Neural progenitor cell (in vitro differentiated cells): Measurements from ENCODE around the gene RNF14. TPM values are rescaled to one million over a fixed set of nuclear protein-coding genes. Genes with fewer than 3 reads are reported as not detected.

Source experiments
- DNase-seq: peaks from one replicate; pipeline ENCODE4 v3.0.0-alpha.2; 2016; ENCODE audit warnings: low spot score
- H2AFZ ChIP-seq: fragments of 200-600 bp; sonication (generic); replicated peaks from 2 replicates; pipeline ENCODE4 v1.6.1; 2016; ENCODE audit warnings: antibody characterized with exemption
- H3F3A ChIP-seq: fragments of 200-600 bp; sonication (generic); 2 replicates; pipeline ENCODE4 v1.6.1; 2016; ENCODE audit warnings: antibody characterized with exemption, low read depth
- H3K27ac ChIP-seq: fragments of 200-600 bp; sonication (generic); 2 replicates; pipeline ENCODE4 v1.5.1; 2016; ENCODE audit warnings: mild to moderate bottlenecking
- H3K27me3 ChIP-seq: fragments of 200-600 bp; sonication (generic); 2 replicates; pipeline ENCODE4 v1.6.1; 2016; ENCODE audit warnings: mild to moderate bottlenecking, moderate library complexity
- H3K36me3 ChIP-seq: fragments of 200-600 bp; sonication (generic); 2 replicates; pipeline ENCODE4 v1.5.1; 2016
- H3K4me1 ChIP-seq: fragments of 200-600 bp; sonication (generic); 2 replicates; pipeline ENCODE4 v1.6.1; 2016; ENCODE audit warnings: mixed run types
- H3K4me2 ChIP-seq: fragments of 200-600 bp; sonication (generic); 2 replicates; pipeline ENCODE4 v1.6.1; 2016
- H3K4me3 ChIP-seq: fragments of 200-600 bp; sonication (generic); 2 replicates; pipeline ENCODE4 v1.5.1; 2016
- H3K79me2 ChIP-seq: fragments of 200-600 bp; sonication (generic); 2 replicates; pipeline ENCODE4 v1.6.1; 2016; ENCODE audit warnings: low read depth
- H3K9ac ChIP-seq: fragments of 200-600 bp; sonication (generic); 2 replicates; pipeline ENCODE4 v1.6.1; 2016
- H3K9me3 ChIP-seq: fragments of 200-600 bp; sonication (generic); 2 replicates; pipeline ENCODE4 v1.5.1; 2016; ENCODE audit warnings: low read depth
- H4K20me1 ChIP-seq: fragments of 200-600 bp; sonication (generic); 2 replicates; pipeline ENCODE4 v1.6.1; 2016; ENCODE audit warnings: low read depth
- H3K27ac Mint-ChIP-seq: 3 replicates; pipeline ENCODE4 v1.8.0; 2021; ENCODE audit warnings: mixed read lengths
- H3K27me3 Mint-ChIP-seq: 2 replicates; pipeline ENCODE4 v1.8.0; 2022; ENCODE audit warnings: low read depth, mild to moderate bottlenecking, inconsistent platforms, moderate library complexity, mixed read lengths; ENCODE audit not compliant: insufficient read depth
- H3K36me3 Mint-ChIP-seq: 3 replicates; pipeline ENCODE4 v1.8.0; 2021; ENCODE audit warnings: mixed read lengths
- H3K4me1 Mint-ChIP-seq: 3 replicates; pipeline ENCODE4 v1.8.0; 2021; ENCODE audit warnings: mixed read lengths
- H3K4me3 Mint-ChIP-seq: 3 replicates; pipeline ENCODE4 v1.8.0; 2021; ENCODE audit warnings: mild to moderate bottlenecking, moderate library complexity, mixed read lengths
- H3K9me3 Mint-ChIP-seq: 3 replicates; pipeline ENCODE4 v1.8.0; 2020; ENCODE audit warnings: mixed read lengths
- EZH2 ChIP-seq: fragments of 200-600 bp; sonication (generic); IDR thresholded peaks from 2 replicates; pipeline ENCODE4 v1.6.1; 2017; ENCODE audit warnings: antibody characterized with exemption, mild to moderate bottlenecking, moderate library complexity
- EZH2phosphoT487 ChIP-seq: fragments of 200-600 bp; sonication (generic); IDR thresholded peaks from 2 replicates; pipeline ENCODE4 v1.6.1; 2017; ENCODE audit warnings: antibody characterized with exemption
- total RNA-seq: library from RNA; depleted of rRNA; stranded (reverse); fragments of >200 nt; gene quantifications from 2 replicates; pipeline ENCODE4 v1.2.3, GENCODE V29; 2015; ENCODE audit warnings: low replicate concordance
- TF ChIP-seq, protein P1 (sequence below): fragments of 200-600 bp; sonication (generic); IDR thresholded peaks from 2 replicates; pipeline ENCODE4 v1.5.1; 2017; ENCODE audit warnings: antibody characterized with exemption, mild to moderate bottlenecking

RNF14 gene
- total RNA-seq, 1 donor from 2014 or later, result 41.2 TPM

DNA sequence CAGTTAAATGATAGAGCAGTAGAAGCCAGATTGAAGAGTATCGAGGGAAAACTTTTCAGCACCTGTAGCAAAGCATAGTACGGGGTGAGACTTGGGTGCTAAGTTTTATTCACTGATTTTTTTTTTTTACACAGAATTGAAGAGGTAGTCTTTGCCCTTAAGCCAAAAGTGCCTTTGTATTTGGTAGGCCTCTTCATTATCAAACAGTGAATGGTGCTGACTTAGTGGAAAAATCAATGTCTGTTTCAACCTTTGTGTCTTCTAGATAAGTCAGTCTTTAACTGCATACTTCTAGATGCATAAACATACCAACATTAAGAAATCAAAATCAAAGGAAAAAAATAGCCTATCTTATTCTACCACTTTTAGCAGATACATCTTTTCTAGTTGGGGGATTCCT is 13.7 kb downstream of the RNF14 start:
- Mint-ChIP-seq H3K36me3 (peaks cover 24% of the 10 kb centered on the region), H3K9me3 (no peaks in the 10 kb centered on the region), H3K27me3 (no peaks in the 10 kb centered on the region), H3K4me3 (no peak overlapping the region), H3K4me1 (no peaks in the 10 kb centered on the region), H3K27ac (no peak overlapping the region)
- H4K20me1 ChIP-seq, result no peaks in the 10 kb centered on the region
- H3K27ac ChIP-seq, result no peak overlapping the region
- no peaks in the 10 kb centered on the region for H3K79me2 ChIP-seq
- H3F3A ChIP-seq, result no peaks in the 10 kb centered on the region
- H3K9me3 ChIP-seq, result no peaks in the 10 kb centered on the region
- H3K27me3 ChIP-seq, result no peaks in the 10 kb centered on the region
- H3K4me3 ChIP-seq, result no peak overlapping the region
- no peak for DNase-seq
- TF ChIP-seq EZH2phosphoT487 (no peak), EZH2 (no peak)
- TF ChIP-seq, protein P1, sequence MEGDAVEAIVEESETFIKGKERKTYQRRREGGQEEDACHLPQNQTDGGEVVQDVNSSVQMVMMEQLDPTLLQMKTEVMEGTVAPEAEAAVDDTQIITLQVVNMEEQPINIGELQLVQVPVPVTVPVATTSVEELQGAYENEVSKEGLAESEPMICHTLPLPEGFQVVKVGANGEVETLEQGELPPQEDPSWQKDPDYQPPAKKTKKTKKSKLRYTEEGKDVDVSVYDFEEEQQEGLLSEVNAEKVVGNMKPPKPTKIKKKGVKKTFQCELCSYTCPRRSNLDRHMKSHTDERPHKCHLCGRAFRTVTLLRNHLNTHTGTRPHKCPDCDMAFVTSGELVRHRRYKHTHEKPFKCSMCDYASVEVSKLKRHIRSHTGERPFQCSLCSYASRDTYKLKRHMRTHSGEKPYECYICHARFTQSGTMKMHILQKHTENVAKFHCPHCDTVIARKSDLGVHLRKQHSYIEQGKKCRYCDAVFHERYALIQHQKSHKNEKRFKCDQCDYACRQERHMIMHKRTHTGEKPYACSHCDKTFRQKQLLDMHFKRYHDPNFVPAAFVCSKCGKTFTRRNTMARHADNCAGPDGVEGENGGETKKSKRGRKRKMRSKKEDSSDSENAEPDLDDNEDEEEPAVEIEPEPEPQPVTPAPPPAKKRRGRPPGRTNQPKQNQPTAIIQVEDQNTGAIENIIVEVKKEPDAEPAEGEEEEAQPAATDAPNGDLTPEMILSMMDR, result no peak
- no peaks in the 10 kb centered on the region for H3K4me1 ChIP-seq
- peaks cover 10% of the 10 kb centered on the region for H3K36me3 ChIP-seq
- no peak overlapping the region for H3K4me2 ChIP-seq
- H2AFZ ChIP-seq, result no peak overlapping the region
- H3K9ac ChIP-seq, result no peak overlapping the region

- Histone ChIP-seq H3K27ac (no peak overlapping the region), H3K9ac (no peak overlapping the region), H3K27me3 (no peaks in the 10 kb centered on the region), H4K20me1 (no peaks in the 10 kb centered on the region), H3K4me2 (no peak overlapping the region), H3K4me3 (no peak overlapping the region), H3F3A (no peaks in the 10 kb centered on the region), H2AFZ (no peak overlapping the region), H3K4me1 (no peaks in the 10 kb centered on the region), H3K9me3 (no peaks in the 10 kb centered on the region), H3K79me2 (no peaks in the 10 kb centered on the region), H3K36me3 (peaks cover 10% of the 10 kb centered on the region)
- no peak for DNase-seq
- TF ChIP-seq, protein P1, result no peak
- TF ChIP-seq EZH2 (no peak), EZH2phosphoT487 (no peak)
- H3K9me3 Mint-ChIP-seq, result no peaks in the 10 kb centered on the region
- H3K36me3 Mint-ChIP-seq, result peaks cover 19% of the 10 kb centered on the region
- no peaks in the 10 kb centered on the region for H3K4me1 Mint-ChIP-seq
- no peak overlapping the region for H3K4me3 Mint-ChIP-seq
- no peaks in the 10 kb centered on the region for H3K27me3 Mint-ChIP-seq
- no peak overlapping the region for H3K27ac Mint-ChIP-seq
These were observed 17.2 kb downstream of the RNF14 start for GRCh38 chr5:141986072-141986471.

GRCh38 chr5:141989720-141990119 is 20.8 kb downstream of the RNF14 start:
- no peak overlapping the region for H3K27ac ChIP-seq
- H3K4me1 ChIP-seq, result no peaks in the 10 kb centered on the region
- Mint-ChIP-seq H3K4me3 (no peak overlapping the region), H3K27ac (no peak overlapping the region), H3K9me3 (no peaks in the 10 kb centered on the region), H3K27me3 (no peaks in the 10 kb centered on the region), H3K4me1 (no peaks in the 10 kb centered on the region), H3K36me3 (peaks cover 15% of the 10 kb centered on the region)
- H3K9ac ChIP-seq, result no peak overlapping the region
- no peaks in the 10 kb centered on the region for H3K9me3 ChIP-seq
- no peak overlapping the region for H2AFZ ChIP-seq
- H3K4me2 ChIP-seq, result no peak overlapping the region
- H3K79me2 ChIP-seq, result no peaks in the 10 kb centered on the region
- no peaks in the 10 kb centered on the region for H4K20me1 ChIP-seq
- no peak for DNase-seq
- no peak overlapping the region for H3K4me3 ChIP-seq
- H3F3A ChIP-seq, result no peaks in the 10 kb centered on the region
- no peak for TF ChIP-seq EZH2
- no peak for TF ChIP-seq EZH2phosphoT487
- TF ChIP-seq, protein P1, result no peak
- no peaks in the 10 kb centered on the region for H3K27me3 ChIP-seq
- peaks cover 5% of the 10 kb centered on the region for H3K36me3 ChIP-seq
